Stimulated activated CD8-positive, alpha-beta memory T cell treated with anti-CD3 and anti-CD28 coated beads, Interleukin-15, amount 100 ng/mL, for 4 hours (primary cell): Measurements from ENCODE around the gene CORO6.
"Not testable (repeated sequence)": the region's sequence is repeated elsewhere in the genome, so short reads cannot be mapped to it uniquely, and the experiment has no call there.

ENCODE experiments used
- DNase-seq, 2 donors: peaks; one replicate each; pipeline ENCODE4 v3.0.0-alpha.2; 2020; ENCODE audit warnings: low read depth in 2 of 2

Gene CORO6

GRCh38 chr17:29622337-29623282 is at the start of gene CORO6:
CORO6 (minus strand) TSS chr17:29622912; CDS start chr17:29621421, 1,491 bp downstream.
- no peak for DNase-seq

GRCh38 chr17:29671661-29672060 is 48.9 kb upstream of the CORO6 start:
- DNase-seq, result no peak

- DNase-seq, result no peak
Observed at GRCh38 chr17:29669266-29669665, 46.6 kb upstream of the CORO6 start.

- no peak for DNase-seq
Observed at GRCh38 chr17:29667969-29668368, 45.3 kb upstream of the CORO6 start.

- DNase-seq, result no peak
Observed at GRCh38 chr17:29665481-29665810, 42.7 kb upstream of the CORO6 start.

GRCh38 chr17:29664743-29665480 is 42.2 kb upstream of the CORO6 start:
- no peak for DNase-seq

- DNase-seq, result no peak
Observed at GRCh38 chr17:29663155-29663554, 40.4 kb upstream of the CORO6 start.

- no peak for DNase-seq
Observed at GRCh38 chr17:29661213-29661612, 38.5 kb upstream of the CORO6 start.

- DNase-seq, result no peak
Observed at GRCh38 chr17:29659155-29659554, 36.4 kb upstream of the CORO6 start.

- DNase-seq, result no peak
Observed at GRCh38 chr17:29655323-29655722, 32.6 kb upstream of the CORO6 start.

GRCh38 chr17:29653995-29654714 is 31.4 kb upstream of the CORO6 start:
- DNase-seq, result no peak

- DNase-seq, result no peak
Observed at GRCh38 chr17:29652976-29653375, 30.3 kb upstream of the CORO6 start.

- not testable (repeated sequence) for DNase-seq
Observed at GRCh38 chr17:29651913-29652312, 29.2 kb upstream of the CORO6 start.

- DNase-seq, result no peak
Observed at GRCh38 chr17:29650396-29650795, 27.7 kb upstream of the CORO6 start.

GRCh38 chr17:29649359-29649758 is 26.6 kb upstream of the CORO6 start:
- no peak for DNase-seq

- DNase-seq, result no peak
Observed at GRCh38 chr17:29648005-29648404, 25.3 kb upstream of the CORO6 start.

GRCh38 chr17:29645515-29646051 is 22.9 kb upstream of the CORO6 start:
- no peak for DNase-seq

GRCh38 chr17:29643817-29644160 is 21.1 kb upstream of the CORO6 start:
- no peak for DNase-seq

GRCh38 chr17:29642171-29642611 is 19.5 kb upstream of the CORO6 start:
- DNase-seq, result no peak

GRCh38 chr17:29640981-29641642 is 18.4 kb upstream of the CORO6 start:
- no peak for DNase-seq

GRCh38 chr17:29640413-29640812 is 17.7 kb upstream of the CORO6 start:
- DNase-seq, result no peak

GRCh38 chr17:29633886-29634285 is 11.2 kb upstream of the CORO6 start:
- DNase-seq, result no peak
